HG03066 (cell line): ENCODE results near the gene METTL9.
"Not testable (repeated sequence)": the region's sequence is repeated elsewhere in the genome, so short reads cannot be mapped to it uniquely, and the experiment has no call there.

Experiments used
- ATAC-seq: cut with Tn5 transposase; IDR thresholded peaks from one replicate; pipeline ENCODE4 v1.9.1; 2021; ENCODE audit warnings: low read depth; ENCODE audit not compliant: unreplicated experiment

The METTL9 gene

GRCh38 chr16:21608639-21609328 is 9.4 kb downstream of the METTL9 start:
- no peak for ATAC-seq

GRCh38 chr16:21610006-21610544 is 10.7 kb downstream of the METTL9 start:
- ATAC-seq: no peak

- ATAC-seq: no peak
Observed at GRCh38 chr16:21610766-21611165, 11.4 kb downstream of the METTL9 start.

GRCh38 chr16:21611198-21611555 is 11.8 kb downstream of the METTL9 start:
- no peak for ATAC-seq

- no peak for ATAC-seq
Observed at GRCh38 chr16:21611556-21612384, 12.4 kb downstream of the METTL9 start.

GRCh38 chr16:21613361-21613760 is 14.0 kb downstream of the METTL9 start:
- ATAC-seq: no peak

GRCh38 chr16:21613781-21614180 is 14.4 kb downstream of the METTL9 start:
- no peak for ATAC-seq

- ATAC-seq: no peak
Observed at GRCh38 chr16:21614896-21615295, 15.5 kb downstream of the METTL9 start.

- ATAC-seq: no peak
Observed at GRCh38 chr16:21617607-21618006, 18.2 kb downstream of the METTL9 start.

GRCh38 chr16:21618281-21618680 is 18.9 kb downstream of the METTL9 start:
- no peak for ATAC-seq

- ATAC-seq: no peak
Observed at GRCh38 chr16:21619765-21620425, 20.5 kb downstream of the METTL9 start.

GRCh38 chr16:21620592-21620991 is 21.2 kb downstream of the METTL9 start:
- ATAC-seq: no peak

- ATAC-seq: no peak
Observed at GRCh38 chr16:21622545-21622944, 23.2 kb downstream of the METTL9 start.

GRCh38 chr16:21625026-21625425 is 25.6 kb downstream of the METTL9 start:
- no peak for ATAC-seq

GRCh38 chr16:21626659-21627277 is 27.4 kb downstream of the METTL9 start:
- ATAC-seq: no peak

- no peak for ATAC-seq
Observed at GRCh38 chr16:21628121-21628726, 28.8 kb downstream of the METTL9 start.

GRCh38 chr16:21628772-21629171 is 29.4 kb downstream of the METTL9 start:
- ATAC-seq: no peak

- ATAC-seq: not testable (repeated sequence)
Observed at GRCh38 chr16:21629616-21630539, 30.5 kb downstream of the METTL9 start.

- ATAC-seq: not testable (repeated sequence)
Observed at GRCh38 chr16:21630866-21631265, 31.5 kb downstream of the METTL9 start.
